ENCODE data around the gene SUPT3H. TPM values are rescaled to one million over a fixed set of nuclear protein-coding genes. Genes with fewer than 3 reads are reported as not detected.

Gene SUPT3H
- total and polyA plus RNA-seq, 2 donors (not counting 1 experiment from before 2014, with no cell fraction given): 5.5 to 12.4 TPM

DNA sequence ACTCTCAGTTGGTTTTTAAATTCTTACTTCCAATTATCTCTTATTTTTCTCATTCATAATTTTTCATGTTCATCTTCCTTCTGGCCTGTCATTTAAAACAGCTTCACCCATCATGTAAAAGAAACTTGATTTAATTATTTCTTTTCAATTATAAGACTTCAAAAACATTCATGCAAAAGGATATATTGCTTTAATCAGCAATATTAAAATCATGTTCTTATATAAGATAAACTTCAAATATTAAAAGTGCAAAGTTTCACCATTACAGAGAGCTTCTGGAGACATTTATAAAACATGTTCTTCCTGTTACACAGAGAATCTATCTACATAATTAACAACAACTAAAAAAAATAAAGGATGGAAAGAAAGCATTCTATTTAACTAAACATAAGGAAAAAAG is 446.3 kb downstream of the SUPT3H start:
- H3K4me3 ChIP-seq (ENCODE audit: control extremely low read depth in 1 of 5, extremely low read depth in 1 of 5, insufficient read depth in 1 of 5, low read depth in 2 of 5, low read length in 4 of 5): no peak overlapping the region
- H3K27ac ChIP-seq (ENCODE audit: low read length in 2 of 2): no peak overlapping the region
- H3K79me2 ChIP-seq (ENCODE audit: control insufficient read depth, insufficient read depth, low read length): no peaks in the 10 kb centered on the region
- TF ChIP-seq, protein P1, sequence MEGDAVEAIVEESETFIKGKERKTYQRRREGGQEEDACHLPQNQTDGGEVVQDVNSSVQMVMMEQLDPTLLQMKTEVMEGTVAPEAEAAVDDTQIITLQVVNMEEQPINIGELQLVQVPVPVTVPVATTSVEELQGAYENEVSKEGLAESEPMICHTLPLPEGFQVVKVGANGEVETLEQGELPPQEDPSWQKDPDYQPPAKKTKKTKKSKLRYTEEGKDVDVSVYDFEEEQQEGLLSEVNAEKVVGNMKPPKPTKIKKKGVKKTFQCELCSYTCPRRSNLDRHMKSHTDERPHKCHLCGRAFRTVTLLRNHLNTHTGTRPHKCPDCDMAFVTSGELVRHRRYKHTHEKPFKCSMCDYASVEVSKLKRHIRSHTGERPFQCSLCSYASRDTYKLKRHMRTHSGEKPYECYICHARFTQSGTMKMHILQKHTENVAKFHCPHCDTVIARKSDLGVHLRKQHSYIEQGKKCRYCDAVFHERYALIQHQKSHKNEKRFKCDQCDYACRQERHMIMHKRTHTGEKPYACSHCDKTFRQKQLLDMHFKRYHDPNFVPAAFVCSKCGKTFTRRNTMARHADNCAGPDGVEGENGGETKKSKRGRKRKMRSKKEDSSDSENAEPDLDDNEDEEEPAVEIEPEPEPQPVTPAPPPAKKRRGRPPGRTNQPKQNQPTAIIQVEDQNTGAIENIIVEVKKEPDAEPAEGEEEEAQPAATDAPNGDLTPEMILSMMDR (IDR thresholded peaks at IDR 0.05): no peak
- no peak for TF ChIP-seq EZH2 (IDR thresholded peaks at IDR 0.05; ENCODE audit: borderline replicate concordance, insufficient read depth, low read depth, low read length, poor library complexity, severe bottlenecking)
- no peaks in the 10 kb centered on the region for H4K20me1 ChIP-seq (ENCODE audit: control insufficient read depth, insufficient read depth, low read length, poor library complexity, severe bottlenecking)
- peaks cover 0 to 2% of the 10 kb centered on the region in 2 donors for H3K4me1 ChIP-seq (ENCODE audit: control insufficient read depth in 2 of 2, insufficient read depth in 2 of 2, low read length in 2 of 2)
- H3K27ac Mint-ChIP-seq: no peak overlapping the region
- H3K9me3 Mint-ChIP-seq (ENCODE audit: insufficient read depth): no peaks in the 10 kb centered on the region
- no peaks in the 10 kb centered on the region for H3K4me1 Mint-ChIP-seq
- CTCF ChIA-PET: no interaction called here
- H3K27me3 Mint-ChIP-seq: no peaks in the 10 kb centered on the region
- no peak overlapping the region for H3K4me3 Mint-ChIP-seq
- no peak overlapping the region for H3K4me2 ChIP-seq (replicated peaks; ENCODE audit: low read depth, low read length, poor library complexity, severe bottlenecking)
- DNase-seq (no peak), ATAC-seq (ENCODE audit: low read depth) (no peak)
- intact Hi-C loops (cut with micrococcal nuclease): no loop called here
- POLR2A ChIA-PET: no interaction called here
- H2AFZ ChIP-seq (ENCODE audit: insufficient read depth, low read depth, low read length, poor library complexity, severe bottlenecking): no peak overlapping the region
- H3K9me3 ChIP-seq (ENCODE audit: control extremely low read depth in 1 of 3, control insufficient read depth in 2 of 3, insufficient read depth in 1 of 3, low read length in 2 of 3): no peaks in the 10 kb centered on the region
- no peaks in the 10 kb centered on the region for H3K36me3 ChIP-seq (replicated peaks in 1 of 2; ENCODE audit: control extremely low read depth in 1 of 2, control insufficient read depth in 1 of 2, extremely low read depth in 1 of 2, insufficient read depth in 2 of 2, low read length in 1 of 2)
- no peak overlapping the region for H3K9ac ChIP-seq (ENCODE audit: low read length)
- no peaks in the 10 kb centered on the region for H3K27me3 ChIP-seq (replicated peaks in 1 of 4; ENCODE audit: control extremely low read depth in 1 of 4, control insufficient read depth in 3 of 4, insufficient read depth in 4 of 4, low read length in 3 of 4)

DNA sequence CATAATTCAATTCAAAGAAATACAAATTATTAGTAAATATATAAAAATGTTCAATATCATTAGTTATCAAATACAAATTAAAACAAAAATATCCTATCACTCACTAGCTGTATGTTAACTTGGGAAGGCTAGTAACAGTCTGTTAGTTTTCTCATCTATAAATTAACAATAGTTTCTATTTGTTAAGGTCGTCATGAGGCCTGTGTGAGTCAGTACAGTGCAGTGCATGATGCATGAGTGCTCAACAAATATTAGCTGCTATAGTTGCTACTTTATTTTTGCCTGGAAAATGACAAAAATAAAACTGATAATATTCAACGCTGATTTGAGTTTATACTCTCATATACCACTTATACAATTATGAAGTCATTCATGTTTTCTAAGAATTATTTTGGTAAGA is 451.2 kb downstream of the SUPT3H start:
- Histone ChIP-seq H3K36me3 (replicated peaks in 1 of 2; ENCODE audit: control extremely low read depth in 1 of 2, control insufficient read depth in 1 of 2, extremely low read depth in 1 of 2, insufficient read depth in 2 of 2, low read length in 1 of 2) (no peaks in the 10 kb centered on the region), H3K79me2 (ENCODE audit: control insufficient read depth, insufficient read depth, low read length) (no peaks in the 10 kb centered on the region), H3K4me1 (ENCODE audit: control insufficient read depth in 2 of 2, insufficient read depth in 2 of 2, low read length in 2 of 2) (no peaks in the 10 kb centered on the region), H3K27me3 (replicated peaks in 1 of 4; ENCODE audit: control extremely low read depth in 1 of 4, control insufficient read depth in 3 of 4, insufficient read depth in 4 of 4, low read length in 3 of 4) (no peaks in the 10 kb centered on the region), H3K9ac (ENCODE audit: low read length) (no peak overlapping the region), H3K4me2 (replicated peaks; ENCODE audit: low read depth, low read length, poor library complexity, severe bottlenecking) (no peak overlapping the region), H3K9me3 (ENCODE audit: control extremely low read depth in 1 of 3, control insufficient read depth in 2 of 3, insufficient read depth in 1 of 3, low read length in 2 of 3) (no peaks in the 10 kb centered on the region), H4K20me1 (ENCODE audit: control insufficient read depth, insufficient read depth, low read length, poor library complexity, severe bottlenecking) (no peaks in the 10 kb centered on the region), H3K4me3 (ENCODE audit: control extremely low read depth in 1 of 5, extremely low read depth in 1 of 5, insufficient read depth in 1 of 5, low read depth in 2 of 5, low read length in 4 of 5) (no peak overlapping the region), H3K27ac (ENCODE audit: low read length in 2 of 2) (no peak overlapping the region), H2AFZ (ENCODE audit: insufficient read depth, low read depth, low read length, poor library complexity, severe bottlenecking) (no peak overlapping the region)
- TF ChIP-seq, protein P1 (IDR thresholded peaks at IDR 0.05): no peak
- no peak for TF ChIP-seq EZH2 (IDR thresholded peaks at IDR 0.05; ENCODE audit: borderline replicate concordance, insufficient read depth, low read depth, low read length, poor library complexity, severe bottlenecking)
- ChIA-PET POLR2A (no interaction called here), CTCF (no interaction called here)
- no peak overlapping the region for H3K27ac Mint-ChIP-seq
- ATAC-seq (ENCODE audit: low read depth) (no peak), DNase-seq (no peak)
- H3K27me3 Mint-ChIP-seq: no peaks in the 10 kb centered on the region
- no CpG with 5 or more reads among the region's 2 CpGs for WGBS (ENCODE audit: insufficient coverage)
- H3K4me1 Mint-ChIP-seq: no peaks in the 10 kb centered on the region
- intact Hi-C loops (cut with micrococcal nuclease): no loop called here
- H3K4me3 Mint-ChIP-seq: no peak overlapping the region
- H3K9me3 Mint-ChIP-seq (ENCODE audit: insufficient read depth): no peaks in the 10 kb centered on the region

All from B cell (primary cell).